ENCODE data around the gene OTOG.

GRCh38 chr11:17646451-17647145 is 99.5 kb downstream of the OTOG start:
- no peak for TF ChIP-seq CTCF (conservative IDR thresholded peaks at IDR 0.05)
- no peak for TF ChIP-seq EZH2 (IDR thresholded peaks at IDR 0.05; ENCODE audit: low read depth)
